Liver (tissue), 9 donors: ENCODE measurements around the gene ZNF488. TPM values are rescaled to one million over a fixed set of nuclear protein-coding genes. Genes with fewer than 3 reads are reported as not detected.

Experiments
- DNase-seq: peaks from one replicate; pipeline ENCODE4 v3.0.0-alpha.2; 2017; ENCODE audit warnings: low spot score
- H3K27ac ChIP-seq, 2 donors: one replicate each; pipeline ENCODE4 v1.7.0; 2013; ENCODE audit warnings: inconsistent platforms in 2 of 2, low read length in 2 of 2, control low read depth in 1 of 2, low read depth in 1 of 2, mild to moderate bottlenecking in 1 of 2
- H3K27me3 ChIP-seq, 4 donors: one replicate each; pipeline versions ENCODE4 v1.6.1 to v1.7.0; 2013; ENCODE audit warnings: low read length in 3 of 4, inconsistent platforms in 1 of 4, mild to moderate bottlenecking in 1 of 4, moderate library complexity in 1 of 4; ENCODE audit not compliant: control insufficient read depth in 4 of 4, insufficient read depth in 4 of 4
- H3K36me3 ChIP-seq, 4 donors: one replicate each; pipeline versions ENCODE4 v1.6.1 to v1.7.0; 2013; ENCODE audit warnings: low read length in 3 of 4, mild to moderate bottlenecking in 3 of 4, low read depth in 1 of 4, moderate library complexity in 1 of 4; ENCODE audit not compliant: control insufficient read depth in 4 of 4, insufficient read depth in 3 of 4
- H3K4me1 ChIP-seq, 4 donors: one replicate each; pipeline versions ENCODE4 v1.6.1 to v1.7.0; 2013; ENCODE audit warnings: low read length in 3 of 4, mild to moderate bottlenecking in 3 of 4, moderate library complexity in 1 of 4; ENCODE audit not compliant: control insufficient read depth in 4 of 4, insufficient read depth in 4 of 4
- H3K4me3 ChIP-seq, 3 donors: one replicate each; pipeline versions ENCODE4 v1.6.1 to v1.7.0; 2013; ENCODE audit warnings: low read length in 3 of 3, control low read depth in 1 of 3, low read depth in 1 of 3, mild to moderate bottlenecking in 1 of 3
- H3K9ac ChIP-seq, 2 donors: one replicate each; pipeline ENCODE4 v1.7.0; 2013; ENCODE audit warnings: low read length in 2 of 2, mild to moderate bottlenecking in 2 of 2, moderate library complexity in 2 of 2, control low read depth in 1 of 2, low read depth in 1 of 2
- H3K9me3 ChIP-seq, 4 donors: one replicate each; pipeline versions ENCODE4 v1.6.1 to v1.7.0; 2013; ENCODE audit warnings: low read length in 3 of 4; ENCODE audit not compliant: control insufficient read depth in 4 of 4
- EGR1 ChIP-seq, 2 donors: IDR thresholded peaks; 2 replicates each; pipeline ENCODE4 v1.6.1; 2016 to 2018; ENCODE audit warnings: antibody characterized with exemption in 2 of 2, low read depth in 2 of 2
- FOXA1 ChIP-seq: IDR thresholded peaks from 2 replicates; pipeline ENCODE4 v1.6.1; 2016; ENCODE audit warnings: antibody characterized with exemption
- FOXA2 ChIP-seq: IDR thresholded peaks from 2 replicates; pipeline ENCODE4 v1.6.1; 2016; ENCODE audit warnings: antibody characterized with exemption
- GABPA ChIP-seq, 2 donors: IDR thresholded peaks in 1 of 2; conservative IDR thresholded peaks in 1 of 2; 2 replicates each; pipeline ENCODE4 v1.6.1; 2016; ENCODE audit warnings: antibody characterized with exemption in 2 of 2, mild to moderate bottlenecking in 1 of 2, moderate library complexity in 1 of 2
- HNF4G ChIP-seq: IDR thresholded peaks from 2 replicates; pipeline ENCODE4 v1.6.1; 2016; ENCODE audit warnings: antibody characterized with exemption
- JUND ChIP-seq, 2 donors: IDR thresholded peaks; 2 replicates each; pipeline ENCODE4 v1.6.1; 2016; ENCODE audit warnings: antibody characterized with exemption in 2 of 2
- NR2F2 ChIP-seq: IDR thresholded peaks from 2 replicates; pipeline ENCODE4 v1.6.1; 2016; ENCODE audit warnings: antibody characterized with exemption
- RAD21 ChIP-seq, 2 donors: IDR thresholded peaks; 2 replicates each; pipeline ENCODE4 v1.6.1; 2016; ENCODE audit warnings: antibody characterized with exemption in 2 of 2, mild to moderate bottlenecking in 2 of 2
- RXRA ChIP-seq, 2 donors: IDR thresholded peaks; 2 replicates each; pipeline ENCODE4 v1.6.1; 2017 to 2018; ENCODE audit warnings: antibody characterized with exemption in 2 of 2, mild to moderate bottlenecking in 1 of 2
- SP1 ChIP-seq: IDR thresholded peaks from 2 replicates; pipeline ENCODE4 v1.6.1; 2018; ENCODE audit warnings: antibody characterized with exemption, mild to moderate bottlenecking
- YY1 ChIP-seq: IDR thresholded peaks from 2 replicates; pipeline ENCODE4 v1.6.1; 2016; ENCODE audit warnings: antibody characterized with exemption, mild to moderate bottlenecking
- WGBS: extraction: QIAGEN DNeasy Blood & Tissue Kit; methylation state at CpG from one replicate; pipeline ENCODE4 v1.1.7; 2013; 5-methylcytosine and 5-hydroxymethylcytosine counted together
- polyA plus RNA-seq, 2 donors: library from polyadenylated mRNA; stranded (reverse) in 1 of 2; unstranded in 1 of 2; fragments of 200-250 nt in 1 of 2; fragments of >200 nt in 1 of 2; fragmentation: Nextera tagmentation in 1 of 2; extraction: Ambion mirVana in 1 of 2; gene quantifications; one replicate each; pipeline versions ENCODE4 v1.2.1 to v1.2.3, GENCODE V29; 2013 to 2015
- total RNA-seq, 2 donors: library from RNA; depleted of rRNA; stranded (reverse); fragments of >200 nt; gene quantifications; one replicate each; pipeline ENCODE4 v1.2.3, GENCODE V29; 2014
- TF ChIP-seq, protein P1 (sequence below): IDR thresholded peaks from 2 replicates; pipeline ENCODE4 v1.6.1; 2016; ENCODE audit warnings: antibody characterized with exemption, mild to moderate bottlenecking
- TF ChIP-seq, protein P2 (sequence below): fragments of 150-350 bp; IDR thresholded peaks from 2 replicates; pipeline ENCODE4 v1.5.1; 2017; ENCODE audit warnings: improper control_type of control experiment, low read depth, low read length; ENCODE audit not compliant: missing input control
- TF ChIP-seq, protein P3 (sequence below): IDR thresholded peaks from 2 replicates; pipeline ENCODE4 v1.6.1; 2016; ENCODE audit warnings: antibody characterized with exemption
- TF ChIP-seq, protein P4 (sequence below): IDR thresholded peaks from 2 replicates; pipeline ENCODE4 v1.6.1; 2016; ENCODE audit warnings: antibody characterized with exemption
- donor health status: healthy.
- donor health status: healthy.
- donor health status: healthy.
- donor health status: healthy.
- donor health status: healthy.

Gene ZNF488
- total and polyA plus RNA-seq, 4 donors = 0.02 to 0.09 TPM; not detected in 2

DNA sequence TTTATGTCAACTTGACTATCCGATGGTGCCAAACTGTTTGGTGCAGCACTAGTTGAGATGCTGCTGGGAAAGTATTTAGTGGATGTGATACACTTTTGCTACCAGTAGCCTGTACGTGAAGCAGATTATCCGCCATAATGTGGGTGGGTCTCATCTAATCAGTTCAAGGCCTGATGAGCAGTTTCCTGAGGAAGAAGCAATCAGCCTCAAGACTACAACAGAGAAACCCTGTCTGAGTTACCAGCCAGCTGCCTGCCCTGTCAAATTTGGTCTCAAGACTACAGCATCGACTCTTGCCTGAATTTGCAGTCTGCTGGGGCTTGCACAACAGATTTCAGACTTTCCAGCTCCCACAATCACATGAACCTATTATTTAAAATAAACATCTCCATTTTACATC lies 46.8 kb downstream of the ZNF488 start:
- H3K27me3 ChIP-seq = no peaks in the 10 kb centered on the region
- 74% methylated on average over 4 of the region's 4 CpGs for WGBS
- H3K36me3 ChIP-seq = no peaks in the 10 kb centered on the region
- DNase-seq = no peak
- H3K4me3 ChIP-seq = no peak overlapping the region
- no peak overlapping the region for H3K9ac ChIP-seq
- no peaks in the 10 kb centered on the region for H3K9me3 ChIP-seq
- no peak overlapping the region for H3K27ac ChIP-seq
- TF ChIP-seq, protein P1, sequence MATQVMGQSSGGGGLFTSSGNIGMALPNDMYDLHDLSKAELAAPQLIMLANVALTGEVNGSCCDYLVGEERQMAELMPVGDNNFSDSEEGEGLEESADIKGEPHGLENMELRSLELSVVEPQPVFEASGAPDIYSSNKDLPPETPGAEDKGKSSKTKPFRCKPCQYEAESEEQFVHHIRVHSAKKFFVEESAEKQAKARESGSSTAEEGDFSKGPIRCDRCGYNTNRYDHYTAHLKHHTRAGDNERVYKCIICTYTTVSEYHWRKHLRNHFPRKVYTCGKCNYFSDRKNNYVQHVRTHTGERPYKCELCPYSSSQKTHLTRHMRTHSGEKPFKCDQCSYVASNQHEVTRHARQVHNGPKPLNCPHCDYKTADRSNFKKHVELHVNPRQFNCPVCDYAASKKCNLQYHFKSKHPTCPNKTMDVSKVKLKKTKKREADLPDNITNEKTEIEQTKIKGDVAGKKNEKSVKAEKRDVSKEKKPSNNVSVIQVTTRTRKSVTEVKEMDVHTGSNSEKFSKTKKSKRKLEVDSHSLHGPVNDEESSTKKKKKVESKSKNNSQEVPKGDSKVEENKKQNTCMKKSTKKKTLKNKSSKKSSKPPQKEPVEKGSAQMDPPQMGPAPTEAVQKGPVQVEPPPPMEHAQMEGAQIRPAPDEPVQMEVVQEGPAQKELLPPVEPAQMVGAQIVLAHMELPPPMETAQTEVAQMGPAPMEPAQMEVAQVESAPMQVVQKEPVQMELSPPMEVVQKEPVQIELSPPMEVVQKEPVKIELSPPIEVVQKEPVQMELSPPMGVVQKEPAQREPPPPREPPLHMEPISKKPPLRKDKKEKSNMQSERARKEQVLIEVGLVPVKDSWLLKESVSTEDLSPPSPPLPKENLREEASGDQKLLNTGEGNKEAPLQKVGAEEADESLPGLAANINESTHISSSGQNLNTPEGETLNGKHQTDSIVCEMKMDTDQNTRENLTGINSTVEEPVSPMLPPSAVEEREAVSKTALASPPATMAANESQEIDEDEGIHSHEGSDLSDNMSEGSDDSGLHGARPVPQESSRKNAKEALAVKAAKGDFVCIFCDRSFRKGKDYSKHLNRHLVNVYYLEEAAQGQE = no peak
- TF ChIP-seq FOXA2 = no peak
- no peak for TF ChIP-seq YY1
- TF ChIP-seq RXRA (IDR thresholded peaks at IDR 0.05) = no peak
- TF ChIP-seq NR2F2 = no peak
- no peak for TF ChIP-seq SP1
- TF ChIP-seq, protein P2, sequence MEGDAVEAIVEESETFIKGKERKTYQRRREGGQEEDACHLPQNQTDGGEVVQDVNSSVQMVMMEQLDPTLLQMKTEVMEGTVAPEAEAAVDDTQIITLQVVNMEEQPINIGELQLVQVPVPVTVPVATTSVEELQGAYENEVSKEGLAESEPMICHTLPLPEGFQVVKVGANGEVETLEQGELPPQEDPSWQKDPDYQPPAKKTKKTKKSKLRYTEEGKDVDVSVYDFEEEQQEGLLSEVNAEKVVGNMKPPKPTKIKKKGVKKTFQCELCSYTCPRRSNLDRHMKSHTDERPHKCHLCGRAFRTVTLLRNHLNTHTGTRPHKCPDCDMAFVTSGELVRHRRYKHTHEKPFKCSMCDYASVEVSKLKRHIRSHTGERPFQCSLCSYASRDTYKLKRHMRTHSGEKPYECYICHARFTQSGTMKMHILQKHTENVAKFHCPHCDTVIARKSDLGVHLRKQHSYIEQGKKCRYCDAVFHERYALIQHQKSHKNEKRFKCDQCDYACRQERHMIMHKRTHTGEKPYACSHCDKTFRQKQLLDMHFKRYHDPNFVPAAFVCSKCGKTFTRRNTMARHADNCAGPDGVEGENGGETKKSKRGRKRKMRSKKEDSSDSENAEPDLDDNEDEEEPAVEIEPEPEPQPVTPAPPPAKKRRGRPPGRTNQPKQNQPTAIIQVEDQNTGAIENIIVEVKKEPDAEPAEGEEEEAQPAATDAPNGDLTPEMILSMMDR = no peak
- TF ChIP-seq GABPA (IDR thresholded peaks at IDR 0.05 in 1 of 2, conservative IDR thresholded peaks at IDR 0.05 in 1 of 2) = no peak
- no peak for TF ChIP-seq EGR1 (IDR thresholded peaks at IDR 0.05; ENCODE audit: low read depth in 2 of 2)
- no peak for TF ChIP-seq RAD21 (IDR thresholded peaks at IDR 0.05)
- TF ChIP-seq FOXA1 = no peak
- no peak for TF ChIP-seq HNF4G
- TF ChIP-seq, protein P3, sequence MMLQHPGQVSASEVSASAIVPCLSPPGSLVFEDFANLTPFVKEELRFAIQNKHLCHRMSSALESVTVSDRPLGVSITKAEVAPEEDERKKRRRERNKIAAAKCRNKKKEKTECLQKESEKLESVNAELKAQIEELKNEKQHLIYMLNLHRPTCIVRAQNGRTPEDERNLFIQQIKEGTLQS = no peak
- TF ChIP-seq JUND (IDR thresholded peaks at IDR 0.05) = no peak
- H3K4me1 ChIP-seq = no peaks in the 10 kb centered on the region

DNA sequence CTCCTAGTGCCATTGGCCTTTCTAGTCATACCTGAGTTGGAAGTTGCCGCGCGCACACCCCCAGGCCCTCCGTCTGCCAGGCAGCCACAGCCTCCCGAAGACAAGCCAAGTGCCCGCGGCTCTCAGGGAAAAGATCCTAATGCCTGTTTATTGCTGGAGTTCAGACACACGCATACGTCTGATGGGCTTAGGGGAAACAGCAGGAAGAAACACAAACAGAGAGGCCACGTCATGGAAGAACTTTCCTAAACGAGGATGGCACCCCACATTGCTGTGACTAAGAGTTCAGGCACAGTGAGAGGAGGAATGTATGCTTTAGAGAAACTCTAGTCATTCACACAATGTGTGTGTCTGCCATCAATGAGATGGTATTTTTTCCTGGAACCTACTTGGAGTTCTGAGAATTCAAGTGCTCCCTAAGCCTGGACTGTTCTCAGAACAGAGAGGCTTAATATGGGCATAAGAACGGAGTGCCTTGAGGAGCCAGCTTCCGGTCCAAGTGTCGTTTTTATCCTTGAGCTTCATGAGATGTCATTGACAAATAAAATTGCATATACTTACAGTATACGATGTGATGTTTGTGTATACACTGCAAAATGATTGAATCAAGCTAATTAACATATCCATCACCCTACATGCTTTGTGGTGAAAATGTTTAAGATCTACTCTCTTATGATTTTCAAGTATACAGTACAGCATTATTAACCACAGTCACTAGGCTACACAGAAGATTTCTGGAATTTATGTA lies 47.5 kb downstream of the ZNF488 start:
- no peak overlapping the region for H3K27ac ChIP-seq
- no peaks in the 10 kb centered on the region for H3K27me3 ChIP-seq
- H3K4me1 ChIP-seq = no peaks in the 10 kb centered on the region
- H3K9ac ChIP-seq = no peak overlapping the region
- no peak overlapping the region for H3K4me3 ChIP-seq
- 82% methylated on average over 15 of the region's 15 CpGs for WGBS
- no peak for DNase-seq
- H3K36me3 ChIP-seq = no peaks in the 10 kb centered on the region
- TF ChIP-seq HNF4G = no peak
- no peak for TF ChIP-seq YY1
- TF ChIP-seq, protein P4, sequence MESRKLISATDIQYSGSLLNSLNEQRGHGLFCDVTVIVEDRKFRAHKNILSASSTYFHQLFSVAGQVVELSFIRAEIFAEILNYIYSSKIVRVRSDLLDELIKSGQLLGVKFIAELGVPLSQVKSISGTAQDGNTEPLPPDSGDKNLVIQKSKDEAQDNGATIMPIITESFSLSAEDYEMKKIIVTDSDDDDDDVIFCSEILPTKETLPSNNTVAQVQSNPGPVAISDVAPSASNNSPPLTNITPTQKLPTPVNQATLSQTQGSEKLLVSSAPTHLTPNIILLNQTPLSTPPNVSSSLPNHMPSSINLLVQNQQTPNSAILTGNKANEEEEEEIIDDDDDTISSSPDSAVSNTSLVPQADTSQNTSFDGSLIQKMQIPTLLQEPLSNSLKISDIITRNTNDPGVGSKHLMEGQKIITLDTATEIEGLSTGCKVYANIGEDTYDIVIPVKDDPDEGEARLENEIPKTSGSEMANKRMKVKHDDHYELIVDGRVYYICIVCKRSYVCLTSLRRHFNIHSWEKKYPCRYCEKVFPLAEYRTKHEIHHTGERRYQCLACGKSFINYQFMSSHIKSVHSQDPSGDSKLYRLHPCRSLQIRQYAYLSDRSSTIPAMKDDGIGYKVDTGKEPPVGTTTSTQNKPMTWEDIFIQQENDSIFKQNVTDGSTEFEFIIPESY = no peak
- H3K9me3 ChIP-seq = no peaks in the 10 kb centered on the region
